Tongue (tissue), 2 donors: Measurements from ENCODE around the gene FUT6. TPM values are rescaled to one million over a fixed set of nuclear protein-coding genes. Genes with fewer than 3 reads are reported as not detected.
A peak's percentile ranks its signal among the peaks of the same experiment; 100 is the strongest.

ENCODE experiments used
- DNase-seq: peaks from one replicate; pipeline ENCODE4 v3.0.0-alpha.2; 2015
- total RNA-seq: library from RNA; depleted of rRNA; stranded (reverse); fragments of >200 nt; gene quantifications from one replicate; pipeline ENCODE4 v1.2.3, GENCODE V29; 2014

The FUT6 gene
- total RNA-seq, 1 donor from 2014 or later, result 4.9 TPM

DNA sequence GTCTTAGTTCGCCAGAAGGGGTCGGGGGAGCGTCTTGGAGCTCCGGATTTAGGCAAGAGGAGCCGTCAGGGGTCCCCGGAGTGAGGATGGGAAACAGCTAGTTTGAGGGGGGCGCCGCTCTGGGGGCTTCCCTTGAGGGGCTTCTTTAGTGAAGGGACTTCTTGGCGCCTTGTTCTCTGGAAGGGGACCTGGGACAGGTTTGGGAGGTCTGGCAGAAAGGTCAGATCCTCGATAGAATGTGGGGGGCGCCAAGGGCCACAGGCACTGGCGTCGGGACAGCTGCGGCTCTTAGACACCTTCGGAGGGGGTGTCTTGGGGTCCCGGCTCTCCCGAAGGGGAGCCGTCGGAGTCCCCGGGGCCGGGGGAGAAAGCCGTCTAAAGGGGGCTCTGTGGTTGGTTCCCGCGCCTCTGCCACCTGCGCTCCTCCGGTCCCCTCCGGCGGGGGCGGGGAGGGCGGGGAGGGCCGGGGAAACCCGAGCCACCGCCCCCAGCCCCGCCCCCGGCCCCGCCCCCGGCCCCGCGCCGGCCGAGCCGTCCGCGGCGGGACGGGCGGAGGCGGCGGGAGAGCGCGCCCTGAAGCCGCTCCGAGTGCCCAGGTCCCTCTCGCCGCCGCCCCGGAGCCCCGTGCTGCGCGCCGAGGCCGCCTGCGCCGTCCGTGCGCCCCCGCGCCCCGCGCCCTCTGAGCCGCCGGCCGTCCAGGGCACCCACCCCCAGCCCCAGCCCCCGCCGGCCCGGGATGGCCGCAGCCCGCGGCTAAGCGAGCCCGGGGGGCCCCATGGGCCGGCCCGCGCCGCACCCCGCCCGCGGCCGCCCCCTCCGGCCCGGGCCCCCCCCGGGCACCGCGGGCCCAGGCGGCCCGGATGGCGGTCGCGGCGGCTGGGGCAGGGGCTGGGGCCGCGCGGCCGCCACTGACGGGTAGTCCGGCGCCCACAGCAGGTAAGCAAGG, 34.7 kb downstream of the FUT6 start, which contains the start of gene NRTN:
TSS of gene NRTN (plus strand) at position 552 of the 946 bp plus-strand sequence. CDS start 19,099 bp downstream, outside the sequence.
- peak; percentile 53 for DNase-seq

DNA sequence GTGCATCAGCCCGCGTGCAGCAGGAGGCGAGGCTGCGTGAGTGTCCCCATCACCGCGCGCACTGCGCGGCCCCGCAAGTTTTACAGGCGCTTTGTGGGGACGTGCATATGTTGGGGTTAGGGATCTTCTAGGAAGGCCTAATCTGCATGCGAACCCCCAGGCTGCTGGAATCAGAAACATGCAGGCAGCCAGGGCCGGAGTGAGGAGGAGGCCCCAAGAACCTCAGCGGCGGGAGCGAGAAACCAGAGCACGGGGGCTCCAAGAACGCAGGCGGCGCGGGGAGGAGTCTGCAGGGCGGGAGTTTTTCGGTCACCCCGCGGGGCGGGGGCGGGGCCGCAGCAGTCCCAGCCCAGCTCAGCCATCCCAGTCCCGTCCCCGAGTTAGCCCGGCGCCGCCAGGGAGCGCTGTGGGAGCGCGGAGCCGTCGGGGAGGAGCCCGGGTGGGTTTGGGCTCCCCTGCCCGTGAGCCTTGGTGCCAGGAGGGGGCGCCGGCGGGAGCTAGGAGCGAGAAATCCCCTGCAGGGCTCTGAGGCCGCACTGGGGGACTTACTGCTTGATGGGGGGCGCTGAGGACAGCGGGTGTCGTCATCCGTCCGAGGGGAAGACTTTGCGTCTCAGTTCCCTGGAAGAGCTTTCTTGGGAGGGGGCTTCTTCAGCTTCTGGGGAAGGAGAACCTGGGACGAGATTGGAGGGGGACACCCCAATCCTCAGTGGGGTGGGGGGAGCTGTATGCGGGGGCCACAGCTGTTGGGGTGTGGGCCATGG, 35.6 kb downstream of the FUT6 start:
- DNase-seq, result peak; percentile 95

DNA sequence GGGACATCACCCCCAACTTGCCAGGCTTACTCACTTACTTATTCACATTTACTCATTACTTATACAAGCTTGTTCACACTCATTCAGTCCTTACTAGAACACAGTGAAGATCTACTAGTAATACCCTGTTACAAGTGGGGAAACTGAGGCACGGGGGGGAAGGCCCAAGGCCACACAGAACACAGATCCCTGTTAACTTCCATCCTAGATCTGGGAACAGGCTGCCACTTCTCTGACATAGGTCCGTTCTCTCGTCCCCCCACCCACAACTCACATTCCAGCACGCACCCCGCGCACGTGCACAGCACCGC, 36.1 kb downstream of the FUT6 start:
- no peak for DNase-seq

DNA sequence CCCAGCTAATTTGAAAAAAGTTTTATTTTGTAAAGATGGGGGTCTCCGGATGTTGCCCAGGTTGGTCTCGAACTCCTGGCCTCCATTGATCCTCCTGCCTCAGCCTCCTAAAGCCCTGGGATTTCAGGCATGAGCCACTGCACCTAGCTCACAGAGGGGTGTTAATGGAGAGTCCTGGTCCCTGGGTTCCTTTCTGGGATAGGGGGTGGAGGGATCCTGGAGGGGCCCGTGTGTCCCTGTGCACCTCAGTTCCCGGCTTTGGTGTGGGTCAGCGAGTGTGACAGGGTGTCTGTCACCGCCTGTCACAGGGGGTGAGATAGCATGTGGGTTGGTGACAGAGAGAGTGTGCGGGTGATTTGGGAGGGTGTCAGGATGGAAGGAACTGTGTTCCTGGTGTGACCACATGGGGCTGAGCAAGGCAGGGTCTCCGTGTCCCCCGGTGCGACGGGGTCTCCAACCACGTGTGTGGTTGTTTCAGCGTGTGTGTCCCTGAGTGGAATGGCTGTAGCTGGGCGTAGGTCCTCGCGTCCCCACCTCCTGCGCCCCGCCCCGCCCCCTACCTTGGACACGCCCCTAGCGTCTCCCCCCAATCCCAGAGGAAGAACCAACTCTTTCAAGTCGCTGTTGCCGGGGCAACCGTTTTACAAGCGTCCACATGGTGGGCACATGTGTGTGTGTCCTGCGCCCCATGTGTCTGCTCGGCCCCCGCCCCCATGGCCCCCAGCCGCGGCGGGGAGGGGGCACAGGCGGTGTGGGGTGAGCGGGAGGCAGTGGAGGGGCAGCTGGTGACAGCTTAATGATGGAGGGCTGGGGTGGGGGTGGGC, 37.5 kb downstream of the FUT6 start:
- DNase-seq, result peak; percentile 73

DNA sequence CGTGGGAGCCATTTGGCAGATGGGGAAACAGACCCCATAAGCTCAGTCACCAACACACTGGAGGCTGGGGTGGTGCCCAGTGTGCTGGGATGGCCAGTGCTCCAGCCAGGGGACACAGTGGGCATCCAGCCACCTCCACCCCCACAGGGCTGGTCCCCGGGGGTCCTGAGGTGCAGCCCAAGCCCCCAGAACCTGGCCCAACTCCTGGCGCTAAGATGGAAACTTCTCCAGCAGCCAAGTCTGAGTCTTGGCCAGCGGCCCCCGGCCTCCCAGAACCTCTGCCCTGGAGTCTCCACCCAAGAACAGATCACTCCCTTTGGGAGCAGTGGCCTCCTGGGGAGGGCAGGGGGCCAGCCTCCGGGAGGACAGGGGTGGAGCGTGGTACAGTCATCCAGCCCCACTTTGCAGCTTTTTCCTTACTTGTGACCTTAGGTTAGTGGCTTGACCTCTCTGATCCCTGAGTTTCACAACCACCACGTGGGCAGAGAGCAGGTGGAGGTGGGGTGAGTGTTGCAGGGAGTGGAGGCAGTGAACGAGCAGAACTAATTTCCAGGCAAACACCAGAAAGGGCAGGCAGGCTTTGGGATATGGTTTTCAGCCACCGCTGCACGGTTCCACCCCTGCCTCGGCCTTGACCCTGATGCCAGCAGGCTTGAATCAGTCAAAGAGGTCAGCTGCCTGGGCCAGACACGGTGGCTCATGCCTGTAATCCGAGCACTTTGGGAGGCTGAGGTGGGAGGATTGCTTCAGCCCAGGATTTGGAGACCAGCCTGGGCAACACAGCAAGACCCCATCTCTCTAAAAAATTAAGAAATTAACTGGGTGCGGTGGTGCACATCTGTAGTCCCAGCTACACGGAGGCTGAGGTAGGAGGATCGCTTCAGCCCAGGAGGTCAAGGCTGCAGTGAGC, 38.9 kb downstream of the FUT6 start:
- no peak for DNase-seq

DNA sequence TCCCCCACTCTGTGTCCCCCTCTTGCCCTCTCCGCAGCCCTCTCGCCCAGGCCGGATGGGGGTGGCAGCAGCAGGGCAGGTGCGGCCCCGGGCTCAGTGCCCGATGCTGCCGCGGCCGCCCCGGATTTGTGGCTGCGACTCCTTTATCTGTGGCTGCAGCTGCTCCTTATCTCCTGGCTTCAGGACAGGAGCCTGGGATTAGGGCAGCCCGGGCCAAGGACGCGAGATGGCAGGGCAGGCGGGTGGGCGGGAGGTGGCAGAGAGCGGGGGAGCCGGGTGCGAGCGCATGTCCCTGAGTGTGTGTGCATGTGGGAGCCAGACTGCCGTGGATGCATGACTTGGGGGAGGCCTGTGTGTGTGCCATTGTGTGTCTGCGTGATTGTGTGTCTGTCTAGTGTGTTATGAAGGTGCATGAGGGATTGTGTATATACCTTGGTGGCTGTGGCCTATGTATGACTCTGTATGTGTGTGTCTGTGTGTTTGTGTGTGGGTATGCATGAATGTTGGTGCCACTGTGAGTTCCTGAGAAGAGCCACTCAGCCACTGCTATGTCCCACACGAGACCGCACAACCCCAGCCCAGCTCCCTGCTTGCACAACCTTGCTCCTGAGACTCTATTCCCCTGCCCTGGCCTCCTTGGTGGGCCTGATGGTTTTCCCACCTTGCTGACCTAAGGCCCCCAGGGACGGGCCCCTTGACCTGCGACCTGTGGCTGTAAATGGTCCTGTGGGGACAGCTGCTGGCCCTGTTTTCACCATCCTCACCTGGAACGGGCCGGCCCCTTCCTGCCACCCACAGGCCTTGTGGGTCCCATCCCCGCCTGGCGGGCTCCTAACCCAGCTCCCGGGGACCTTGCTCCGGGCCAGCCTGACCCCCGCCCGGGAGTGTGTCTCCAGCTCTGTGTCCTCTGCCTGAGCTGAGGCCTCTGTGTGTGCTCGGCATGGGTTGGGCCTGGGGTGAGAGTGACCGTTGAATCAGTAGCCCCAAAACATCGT, 40.0 kb downstream of the FUT6 start:
- peak; percentile 67 for DNase-seq

DNA sequence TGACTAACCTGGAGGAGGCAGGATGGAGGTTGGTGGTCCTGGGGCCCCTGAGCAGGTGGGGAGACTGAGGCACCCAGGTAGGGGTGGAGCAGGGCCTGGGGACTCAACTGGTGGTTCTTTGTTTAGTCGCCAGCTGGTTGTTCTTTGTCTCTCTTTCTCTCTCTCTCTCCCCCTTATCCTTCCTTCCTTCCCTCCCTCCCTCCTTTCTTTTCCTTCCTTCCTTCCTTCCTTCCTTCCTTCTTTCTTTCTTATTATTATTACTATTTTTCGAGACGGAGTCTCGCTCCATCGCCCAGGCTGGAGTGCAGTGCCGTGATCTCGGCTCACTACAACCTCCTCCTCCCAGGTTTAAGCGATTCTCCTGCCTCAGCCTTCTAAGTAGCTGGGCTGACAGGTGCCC, 41.3 kb downstream of the FUT6 start:
- DNase-seq, result no peak

DNA sequence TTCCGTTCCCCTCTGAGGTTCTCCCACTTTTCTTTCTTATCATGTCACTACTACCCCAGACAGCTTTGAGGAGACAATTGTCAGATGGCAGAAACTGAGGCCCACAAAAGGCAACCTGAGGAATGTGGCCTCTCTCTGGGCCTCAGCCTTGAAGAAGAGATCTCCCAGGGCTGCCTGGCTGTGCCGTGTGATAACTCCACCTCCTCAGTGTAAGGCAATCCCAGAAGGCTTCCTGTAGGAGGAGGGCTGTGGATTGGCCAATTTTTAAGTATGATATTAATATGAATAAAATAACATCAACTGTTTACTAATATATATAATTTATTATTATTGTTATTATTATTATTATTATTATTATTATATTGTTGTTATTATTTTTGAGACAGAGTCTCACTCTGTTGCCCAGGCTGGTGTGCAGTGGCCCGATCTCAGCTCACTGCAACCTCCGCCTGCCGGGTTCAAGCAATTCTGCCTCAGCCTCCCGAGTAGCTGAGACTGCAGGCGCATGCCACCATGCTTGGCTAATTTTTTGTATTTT, 44.1 kb downstream of the FUT6 start:
- no peak for DNase-seq

DNA sequence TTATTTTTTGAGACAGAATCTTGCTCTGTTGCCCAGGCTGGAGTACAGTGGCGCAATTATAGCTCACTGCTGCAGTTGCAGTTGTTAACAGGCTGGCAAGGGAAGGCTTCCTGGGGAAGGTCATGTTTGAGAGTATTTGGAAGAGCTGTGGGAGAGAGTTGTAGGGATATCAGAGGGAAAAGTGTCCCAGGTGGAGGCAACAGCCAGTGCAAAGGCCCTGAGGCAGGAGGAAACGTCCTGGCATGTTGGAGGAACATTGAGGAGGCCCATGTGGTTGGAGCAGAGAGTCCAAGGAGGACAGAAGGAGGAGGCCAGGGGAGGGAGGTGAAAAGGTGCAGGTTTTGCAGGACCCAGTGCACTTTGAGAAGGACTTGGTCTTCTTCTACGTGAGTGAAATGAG, 46.3 kb downstream of the FUT6 start:
- DNase-seq, result no peak

DNA sequence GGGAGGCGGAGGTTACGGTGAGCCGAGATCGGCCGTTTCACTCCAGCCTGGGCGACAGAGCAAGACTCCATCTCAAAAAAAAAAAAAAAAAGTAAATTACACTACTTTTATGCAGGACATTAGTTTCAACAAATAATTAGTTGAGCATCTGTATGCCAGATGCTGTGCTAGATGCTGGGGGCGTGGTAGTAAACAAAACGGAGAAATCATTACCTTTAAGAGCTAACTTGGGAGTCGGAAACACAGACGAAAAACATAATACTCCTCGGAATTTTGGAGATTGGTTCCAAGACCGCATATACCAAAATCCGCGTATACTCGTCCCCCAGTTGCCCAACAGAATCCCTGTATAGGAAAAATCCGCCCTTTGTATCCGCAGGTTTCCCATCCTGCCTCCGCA, 47.3 kb downstream of the FUT6 start:
- no peak for DNase-seq

DNA sequence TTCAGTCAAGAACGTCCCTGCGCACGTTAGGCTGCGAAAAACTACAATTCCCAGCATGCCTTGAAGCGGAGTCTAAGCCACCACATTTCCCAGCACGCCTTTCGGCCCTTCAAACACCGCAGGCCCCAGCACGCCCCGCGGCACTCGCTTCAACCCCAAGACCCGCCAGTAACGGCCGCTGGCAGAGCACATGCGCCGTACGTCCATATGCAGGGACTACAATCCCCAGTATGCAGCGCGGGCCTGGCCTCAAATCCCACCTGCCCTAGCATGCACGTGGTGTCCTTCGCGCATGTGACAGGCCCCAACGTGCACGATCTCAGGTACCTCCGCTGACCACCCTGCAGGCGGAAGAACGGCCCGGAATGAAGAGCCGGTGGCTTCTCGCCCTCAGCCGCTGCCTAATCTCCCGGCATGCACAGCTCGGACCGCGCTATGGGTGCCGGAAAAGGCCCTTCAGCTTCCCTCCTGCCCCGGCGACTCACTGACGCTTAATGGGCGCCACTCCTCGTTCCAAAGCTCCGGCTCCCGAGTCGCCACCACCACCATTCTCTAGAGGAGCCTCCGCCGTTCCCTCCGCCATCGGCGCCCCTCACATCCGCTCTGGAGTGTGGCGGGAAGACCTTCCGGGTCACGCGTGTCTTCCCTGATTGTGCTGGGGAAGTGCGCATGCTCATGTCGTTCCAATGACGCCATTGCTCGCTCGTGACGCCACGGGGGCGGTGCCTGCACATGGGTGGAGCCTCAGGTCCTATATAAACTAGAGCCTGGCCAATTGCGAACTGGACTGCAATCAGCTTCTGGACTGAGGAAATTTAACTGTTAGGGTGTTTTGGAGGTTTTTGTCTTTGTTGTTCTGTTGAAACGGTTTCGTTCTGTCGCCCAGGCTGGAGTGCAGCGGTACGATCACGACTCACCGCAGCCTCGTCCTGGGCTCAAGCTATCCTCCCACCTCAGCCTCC, 48.7 kb downstream of the FUT6 start, which contains the start of gene DUS3L:
TSS of gene DUS3L (minus strand) at position 605 of the 962 bp plus-strand sequence. CDS start at position 583, 22 bp downstream.
- peak; percentile 99 for DNase-seq

DNA sequence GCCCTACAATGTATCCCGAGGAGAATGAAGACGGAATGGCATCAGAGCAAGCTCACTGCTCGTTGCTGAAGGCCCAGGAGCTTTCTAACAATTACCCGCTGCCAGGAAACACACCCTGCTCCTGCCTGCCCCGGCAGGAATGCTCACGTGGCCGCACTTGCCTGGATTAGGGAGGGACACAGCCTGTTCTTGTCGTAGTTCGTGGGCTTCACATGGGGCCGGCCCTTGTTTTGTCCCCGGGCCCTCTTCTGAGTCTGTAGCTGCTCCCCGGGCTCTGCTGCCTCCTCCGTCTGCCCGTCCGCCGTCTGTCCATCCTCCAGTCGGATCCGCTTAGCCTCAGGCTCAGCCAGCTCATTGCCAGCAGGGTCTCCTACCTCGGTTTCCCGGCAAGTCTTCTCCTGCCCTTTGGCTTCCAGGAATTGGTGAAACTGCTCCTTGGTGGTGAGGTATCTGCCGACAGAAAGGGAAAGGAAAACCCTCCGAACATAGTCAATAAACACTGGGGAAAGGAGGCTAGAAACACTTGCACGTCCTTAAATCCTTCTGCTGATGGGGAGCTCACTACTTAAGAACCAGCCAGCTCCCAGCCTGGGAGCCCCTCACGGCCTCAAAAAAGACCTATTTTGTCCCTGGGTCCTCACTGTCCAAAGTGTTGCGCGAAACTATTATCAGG, 49.5 kb downstream of the FUT6 start:
- DNase-seq, result peak; percentile 56

DNA sequence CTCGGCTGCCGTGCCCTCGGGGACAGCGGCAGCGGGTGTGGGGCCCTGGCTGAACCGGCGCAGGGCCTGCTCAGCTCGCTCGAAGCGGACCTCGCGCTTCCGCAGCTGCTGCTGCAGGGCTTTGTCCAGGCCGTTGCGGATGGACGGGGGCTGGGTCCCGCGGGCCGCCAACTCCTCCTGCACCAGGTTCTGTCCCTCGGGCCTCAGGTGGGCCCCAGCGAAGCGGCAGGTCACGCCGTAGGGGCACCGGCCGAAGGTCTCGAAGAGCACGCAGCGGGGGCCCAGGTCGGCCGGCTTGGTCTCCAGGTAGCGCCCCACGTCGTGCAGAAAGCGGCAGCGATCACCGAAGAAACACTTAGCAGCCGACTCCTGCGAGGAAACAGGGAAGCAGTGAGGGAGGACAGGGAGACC, 50.1 kb downstream of the FUT6 start:
- no peak for DNase-seq

DNA sequence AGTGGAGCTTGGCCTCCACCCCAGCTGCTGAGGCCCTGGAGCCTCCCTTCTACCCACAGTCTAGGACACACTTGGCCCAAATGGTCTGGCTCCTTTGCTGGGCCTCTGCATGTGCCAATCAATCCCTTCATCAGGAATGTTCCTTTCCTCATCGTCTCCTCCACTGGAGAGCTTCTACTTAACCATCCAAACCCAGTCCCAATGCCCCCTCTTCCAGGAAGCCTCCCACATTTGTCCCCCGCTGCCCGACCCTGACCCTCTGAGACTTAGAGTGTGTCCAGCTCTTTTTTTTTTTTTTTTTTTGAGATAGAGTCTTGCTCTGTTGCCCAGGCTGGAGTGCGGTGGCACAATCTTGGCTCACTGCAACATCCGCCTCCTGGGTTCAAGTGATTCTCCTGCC, 51.1 kb downstream of the FUT6 start:
- DNase-seq, result no peak

DNA sequence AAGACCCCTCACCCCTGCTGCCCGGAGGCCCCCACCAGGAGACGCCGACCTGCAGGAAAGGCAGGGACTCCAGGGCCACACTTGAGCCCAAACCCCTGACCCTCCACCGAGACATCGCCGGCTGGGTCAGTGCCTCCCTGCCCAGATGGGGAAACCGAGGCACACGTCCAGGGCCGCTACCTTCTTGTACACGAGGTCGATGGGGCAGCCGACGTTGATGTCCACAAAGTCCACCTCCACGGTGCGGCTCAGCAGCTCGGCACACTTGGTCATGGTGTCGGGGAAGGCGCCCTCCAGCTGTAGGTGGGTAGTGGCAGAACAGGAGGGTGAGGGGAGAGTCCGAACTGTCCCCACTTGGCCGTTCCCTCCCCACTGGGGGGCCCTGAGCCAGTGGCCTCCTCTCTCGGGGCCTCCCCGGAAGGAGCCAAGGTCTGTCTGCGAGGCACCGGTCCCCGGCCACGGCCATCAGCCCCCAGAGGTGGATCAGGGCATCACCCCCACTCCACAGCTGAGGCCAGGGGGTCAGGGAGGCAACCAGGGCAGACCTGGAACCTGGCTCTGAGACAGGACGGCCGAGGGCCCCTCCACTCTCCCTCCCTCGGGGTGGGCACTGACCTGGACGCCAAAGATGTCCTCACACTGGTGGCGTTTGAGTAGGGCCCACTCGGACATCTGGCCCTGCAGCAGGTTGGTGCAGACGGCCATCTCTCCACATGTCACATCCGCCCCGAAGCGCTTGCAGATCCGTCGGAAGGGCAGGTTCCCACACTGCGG, 51.9 kb downstream of the FUT6 start:
- DNase-seq, result no peak

DNA sequence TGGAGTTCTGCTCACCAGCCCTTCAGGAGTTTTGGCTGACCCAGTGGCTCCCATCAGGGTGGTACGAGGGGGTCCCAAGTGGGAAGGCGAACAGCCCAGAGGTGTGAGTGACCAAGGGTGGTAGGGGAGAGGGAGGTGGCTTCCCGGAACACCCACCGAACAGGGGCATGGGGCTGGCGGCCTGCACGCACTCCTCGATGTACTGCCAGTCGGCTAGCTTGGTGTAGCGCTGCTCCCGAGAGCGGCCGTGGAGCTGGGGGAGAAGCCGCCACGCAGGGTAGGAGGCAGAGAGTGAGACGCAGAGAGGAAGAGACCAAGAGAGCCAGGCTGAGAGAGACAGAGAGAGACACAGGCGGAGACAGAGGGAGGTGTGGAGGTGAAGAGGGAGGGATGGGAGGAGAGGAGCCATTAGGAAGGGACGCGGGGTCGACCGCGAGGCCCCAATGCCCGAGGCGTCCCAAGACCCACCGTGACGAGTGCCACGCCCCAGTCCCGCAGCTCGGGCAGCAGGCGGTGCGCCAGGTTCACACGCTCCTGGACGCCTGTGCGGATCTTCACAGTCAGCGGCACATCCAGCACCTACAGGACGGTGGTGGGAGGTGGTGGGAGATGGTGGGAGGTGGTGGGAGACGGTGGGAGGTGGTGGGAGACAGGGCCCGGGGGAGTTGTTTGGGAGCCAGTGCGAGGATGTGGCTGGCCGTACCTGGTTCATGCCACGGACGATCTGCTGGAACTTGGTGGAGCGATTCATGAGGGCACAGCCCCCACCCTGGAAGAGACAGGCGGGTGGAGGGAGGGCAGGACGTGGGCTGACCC, 52.7 kb downstream of the FUT6 start:
- no peak for DNase-seq
